DMS153 (cell line): ENCODE results near the gene TYW1.
"Not testable (repeated sequence)": the region's sequence is repeated elsewhere in the genome, so short reads cannot be mapped to it uniquely, and the experiment has no call there.

Source experiments
- DNase-seq: peaks from one replicate; lab custom pipeline; 2025; lab: John Stamatoyannopoulos, UW

The TYW1 gene, protein sequence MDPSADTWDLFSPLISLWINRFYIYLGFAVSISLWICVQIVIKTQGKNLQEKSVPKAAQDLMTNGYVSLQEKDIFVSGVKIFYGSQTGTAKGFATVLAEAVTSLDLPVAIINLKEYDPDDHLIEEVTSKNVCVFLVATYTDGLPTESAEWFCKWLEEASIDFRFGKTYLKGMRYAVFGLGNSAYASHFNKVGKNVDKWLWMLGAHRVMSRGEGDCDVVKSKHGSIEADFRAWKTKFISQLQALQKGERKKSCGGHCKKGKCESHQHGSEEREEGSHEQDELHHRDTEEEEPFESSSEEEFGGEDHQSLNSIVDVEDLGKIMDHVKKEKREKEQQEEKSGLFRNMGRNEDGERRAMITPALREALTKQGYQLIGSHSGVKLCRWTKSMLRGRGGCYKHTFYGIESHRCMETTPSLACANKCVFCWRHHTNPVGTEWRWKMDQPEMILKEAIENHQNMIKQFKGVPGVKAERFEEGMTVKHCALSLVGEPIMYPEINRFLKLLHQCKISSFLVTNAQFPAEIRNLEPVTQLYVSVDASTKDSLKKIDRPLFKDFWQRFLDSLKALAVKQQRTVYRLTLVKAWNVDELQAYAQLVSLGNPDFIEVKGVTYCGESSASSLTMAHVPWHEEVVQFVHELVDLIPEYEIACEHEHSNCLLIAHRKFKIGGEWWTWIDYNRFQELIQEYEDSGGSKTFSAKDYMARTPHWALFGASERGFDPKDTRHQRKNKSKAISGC

DNA sequence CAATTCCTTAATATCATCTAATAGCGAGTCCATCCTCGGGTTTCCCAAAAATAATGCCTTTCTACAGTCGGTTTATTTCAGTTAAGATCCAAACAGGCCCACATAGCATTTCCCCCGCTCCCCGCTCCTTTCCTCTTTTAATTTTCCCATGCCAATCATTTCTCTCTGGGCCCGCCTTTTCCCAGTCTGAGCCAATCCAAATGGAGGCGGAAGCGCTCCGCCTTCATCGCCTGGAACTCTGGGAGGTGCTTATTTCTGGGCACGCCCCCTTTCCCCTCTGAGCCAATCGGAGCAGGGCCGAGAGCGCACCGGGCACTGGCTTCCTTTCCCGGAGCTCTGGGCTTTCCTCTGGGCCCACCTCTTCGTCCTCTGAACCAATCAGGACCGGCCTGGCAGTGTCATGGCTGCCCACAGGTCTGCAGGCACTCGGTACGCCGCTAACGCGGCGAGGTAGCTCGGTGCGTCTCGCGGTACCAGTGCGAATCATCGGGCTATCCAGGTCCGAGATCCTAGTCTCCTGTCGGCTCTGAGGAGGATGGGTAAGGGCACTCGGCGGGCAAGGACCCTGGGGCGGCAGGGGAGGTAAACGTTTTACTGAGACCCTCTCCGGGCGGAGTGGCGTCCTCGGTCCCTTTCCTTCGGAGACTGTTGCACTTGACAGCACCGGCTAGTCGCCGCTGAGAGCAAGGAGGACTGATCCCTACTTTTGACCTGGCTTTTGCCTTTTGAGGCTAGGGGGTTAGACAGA, at the start of gene TYW1:
TYW1 (plus strand) TSS at position 390 of the 748 bp plus-strand sequence; CDS start at position 536, 146 bp downstream.
- DNase-seq: peak; percentile 98

DNA sequence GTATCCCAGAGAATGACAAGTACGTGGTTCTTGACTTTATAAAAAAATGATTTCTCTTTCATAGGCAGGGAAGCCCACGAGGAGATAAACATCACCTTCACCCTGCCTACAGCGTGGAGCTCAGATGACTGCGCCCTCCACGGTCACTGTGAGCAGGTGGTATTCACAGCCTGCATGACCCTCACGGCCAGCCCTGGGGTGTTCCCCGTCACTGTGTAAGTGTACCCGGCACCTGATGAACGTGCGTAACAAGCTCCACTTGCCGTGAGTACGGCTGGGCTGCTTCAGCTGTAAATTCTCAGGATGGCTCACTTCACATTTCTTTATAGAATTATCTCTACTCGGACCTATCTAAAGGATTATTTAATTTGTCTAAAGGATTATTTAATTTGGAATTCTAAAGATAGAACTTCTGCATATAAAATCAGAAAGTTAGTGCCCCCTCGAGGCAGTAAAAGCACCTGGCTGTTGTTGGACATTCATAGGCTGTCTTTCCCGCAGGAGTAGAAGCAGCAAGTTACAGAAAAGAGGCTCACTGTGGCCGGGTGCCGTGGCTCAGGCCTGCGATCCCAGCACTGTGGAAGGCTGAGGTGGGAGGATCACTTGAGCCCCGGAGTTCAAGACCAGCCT, 48.0 kb upstream of the TYW1 start:
- no peak for DNase-seq

DNA sequence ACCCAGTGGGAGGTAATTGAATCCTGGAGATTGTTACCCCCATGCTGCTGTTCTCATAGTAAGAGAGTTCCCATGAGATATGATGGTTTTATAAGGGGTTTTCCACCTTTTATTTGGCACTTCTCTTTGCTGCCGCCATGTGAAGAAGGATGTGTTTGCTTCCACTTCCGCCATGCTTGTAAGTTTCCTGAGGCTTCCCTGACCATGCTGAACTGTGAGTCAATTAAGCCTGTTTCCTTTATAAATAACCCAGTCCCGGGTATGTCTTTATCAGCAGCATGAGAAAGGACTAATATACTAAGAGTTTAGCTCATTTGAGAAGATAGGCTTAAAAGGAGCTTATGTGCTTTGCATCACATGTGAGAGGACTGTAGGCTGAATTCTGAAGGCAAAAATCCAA, 46.3 kb upstream of the TYW1 start:
- no peak for DNase-seq

DNA sequence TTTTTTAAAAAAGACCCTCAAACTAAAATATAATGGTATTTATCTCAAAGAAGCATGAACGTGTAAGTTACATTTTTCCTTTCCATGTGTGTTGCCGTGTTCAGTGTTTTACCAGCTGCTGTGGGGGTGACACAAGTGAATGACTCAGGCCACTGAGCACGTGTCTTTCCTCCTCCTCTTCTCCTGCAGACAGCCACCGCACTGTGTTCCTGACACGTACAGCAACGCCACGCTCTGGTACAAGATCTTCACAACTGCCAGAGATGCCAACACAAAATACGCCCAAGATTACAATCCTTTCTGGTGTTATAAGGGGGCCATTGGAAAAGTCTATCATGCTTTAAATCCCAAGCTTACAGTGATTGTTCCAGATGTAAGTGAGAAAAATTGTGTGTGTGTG, 45.9 kb upstream of the TYW1 start:
- no peak for DNase-seq

DNA sequence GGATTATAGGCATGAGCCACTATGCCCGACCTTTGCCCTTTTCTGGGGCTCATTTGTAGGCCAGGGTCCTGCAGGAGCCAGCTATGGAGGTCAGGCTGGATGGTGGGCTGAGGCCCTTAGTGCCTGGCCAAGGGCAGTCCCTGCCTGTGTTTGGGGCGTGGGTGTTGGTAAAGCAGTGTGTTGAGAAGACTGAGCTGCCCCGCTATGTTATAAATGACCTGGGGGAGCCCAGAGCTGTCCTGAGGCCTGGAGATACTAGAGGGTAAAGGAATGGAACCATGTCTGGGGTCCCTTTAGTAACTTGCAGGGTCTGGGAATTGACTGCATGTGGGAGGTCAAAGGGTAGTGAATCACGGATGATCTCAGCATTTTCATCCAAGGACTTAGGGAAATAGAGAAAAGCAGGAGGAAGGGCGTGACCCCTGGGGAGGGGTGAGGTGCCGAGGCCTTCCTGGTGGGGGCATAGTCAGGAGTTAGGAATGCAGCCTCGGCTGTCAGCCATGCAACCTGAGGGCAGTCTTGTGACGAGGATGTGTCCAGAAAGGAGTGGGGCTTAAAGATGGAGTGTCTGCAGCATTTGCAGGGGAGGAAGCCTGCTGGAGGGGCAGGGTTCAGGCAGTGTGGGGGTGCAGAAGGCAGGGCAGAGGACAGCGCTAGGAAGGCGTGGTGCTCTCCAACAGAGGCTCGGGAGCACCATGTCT, 44.1 kb upstream of the TYW1 start:
- no peak for DNase-seq

DNA sequence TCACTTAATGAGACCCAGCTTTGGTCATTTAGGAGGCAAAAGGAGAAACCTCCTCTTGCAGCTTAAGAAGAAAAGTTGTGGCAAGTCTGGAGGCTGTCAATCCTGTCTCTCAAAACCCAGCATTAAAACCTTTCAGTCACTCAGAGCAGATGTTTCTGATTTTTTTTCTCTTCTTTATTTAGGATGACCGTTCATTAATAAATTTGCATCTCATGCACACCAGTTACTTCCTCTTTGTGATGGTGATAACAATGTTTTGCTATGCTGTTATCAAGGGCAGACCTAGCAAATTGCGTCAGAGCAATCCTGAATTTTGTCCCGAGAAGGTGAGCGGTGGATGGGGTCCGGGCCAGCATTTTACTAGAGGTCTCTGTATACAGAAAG, 43.6 kb upstream of the TYW1 start:
- DNase-seq: no peak

DNA sequence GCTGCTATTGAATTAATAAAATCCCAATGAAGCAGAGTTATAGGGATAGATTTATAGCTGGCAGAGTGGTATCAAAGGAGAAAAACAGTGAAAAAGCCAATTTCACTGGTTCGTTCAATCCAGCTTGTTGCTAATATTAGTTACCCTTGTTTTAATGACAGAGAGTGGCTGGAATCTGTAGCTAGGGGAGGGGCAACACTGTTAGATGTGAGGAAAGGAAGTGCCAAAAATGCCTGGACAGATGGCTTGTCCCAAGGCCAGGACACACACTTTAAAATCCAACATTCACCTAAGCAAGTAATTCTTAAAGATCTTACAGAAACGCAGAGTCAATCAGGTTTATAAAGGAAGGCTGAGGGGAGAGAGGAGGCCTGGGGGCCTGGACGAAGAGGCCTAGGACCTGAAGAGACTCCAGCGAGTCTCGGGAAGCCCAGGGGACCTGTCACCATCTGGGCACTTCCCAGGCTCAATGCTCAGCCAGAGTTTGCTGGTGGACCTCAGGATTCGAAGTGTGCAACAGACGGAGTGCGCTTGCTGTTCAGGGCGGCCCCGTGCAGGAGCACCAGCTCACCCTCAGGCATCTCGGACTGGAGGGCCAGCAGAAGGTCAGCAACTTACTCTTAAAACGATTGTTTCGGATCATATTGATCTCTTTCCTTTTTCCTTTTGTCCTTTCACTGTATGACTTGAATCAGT, 38.9 kb upstream of the TYW1 start:
- no peak for DNase-seq

DNA sequence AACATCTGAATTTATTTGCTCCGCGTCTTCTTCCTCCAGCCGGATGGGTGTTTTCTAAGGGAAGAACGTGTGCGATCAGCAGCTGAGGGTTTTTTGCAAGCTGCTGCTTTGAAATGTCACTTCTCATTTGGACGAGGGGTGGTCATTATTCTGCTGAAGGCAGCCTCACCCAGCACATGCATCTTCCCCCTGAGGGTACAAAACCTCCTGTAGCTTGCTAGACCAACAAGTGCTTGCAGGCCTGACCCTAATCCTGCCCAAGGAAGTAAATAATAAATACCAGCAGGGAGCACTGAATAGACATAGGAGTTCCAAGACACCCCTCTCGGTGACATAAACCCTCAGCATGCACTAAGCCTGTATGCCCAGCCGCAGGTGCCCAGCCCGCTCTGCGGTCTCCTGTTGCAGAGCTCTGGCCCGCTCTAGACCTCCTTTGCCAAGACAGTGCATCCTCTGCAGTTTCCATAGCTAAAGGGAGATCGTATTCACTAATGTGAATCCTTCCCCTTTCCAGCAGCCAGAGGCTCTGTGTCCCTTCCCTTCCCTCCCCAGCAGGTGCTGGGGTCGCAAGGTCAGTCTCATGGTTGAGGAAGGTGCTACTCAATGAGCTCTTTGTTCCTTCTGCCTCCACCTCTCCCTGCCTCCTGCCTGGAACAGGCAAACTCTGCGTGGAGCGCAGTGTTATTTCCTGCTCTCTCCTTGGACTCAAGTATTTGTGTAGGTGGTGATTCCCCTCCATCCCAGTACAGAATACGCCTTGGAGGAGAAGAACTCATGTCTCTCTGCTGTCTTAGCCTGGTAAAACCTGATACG, 37.9 kb upstream of the TYW1 start:
- DNase-seq: no peak

DNA sequence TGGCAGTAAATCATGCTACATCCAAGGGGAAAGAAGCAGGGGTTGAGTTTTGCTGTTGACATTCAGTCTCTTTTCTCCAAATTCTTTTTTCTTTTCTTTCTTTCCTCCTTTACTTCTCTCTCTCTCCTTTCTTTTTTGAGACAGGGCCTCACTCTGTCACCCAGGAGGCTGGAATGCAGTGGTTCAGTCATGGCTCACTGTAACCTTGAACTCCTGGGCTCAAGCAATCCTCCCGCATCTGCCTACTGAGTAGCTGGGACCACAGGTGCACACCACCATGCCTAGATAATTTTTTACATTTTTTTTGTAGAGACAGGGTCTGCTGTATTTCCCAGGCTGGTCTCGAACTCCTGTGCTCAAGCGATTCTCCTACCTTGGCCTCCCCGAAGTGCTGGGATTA, 36.4 kb upstream of the TYW1 start:
- no peak for DNase-seq

DNA sequence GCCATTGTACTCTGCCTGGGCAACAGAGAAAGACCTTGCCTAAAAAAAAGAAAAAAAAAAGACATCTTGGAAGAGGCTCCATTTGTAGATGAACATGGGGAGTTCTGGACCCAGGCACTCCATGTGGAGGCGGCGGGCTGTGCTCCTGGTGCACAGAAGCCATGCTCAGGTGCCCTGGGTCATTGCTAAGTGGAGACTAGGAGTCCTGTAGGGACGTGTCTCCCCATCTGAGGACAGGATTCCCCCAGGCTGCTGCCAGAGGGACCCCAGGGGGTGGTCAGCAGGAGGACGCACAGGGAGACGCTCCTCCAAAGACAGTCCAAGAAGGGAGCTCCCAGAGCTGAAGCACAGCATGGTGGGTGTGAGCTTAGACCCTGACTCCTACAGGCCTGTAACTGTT, 35.5 kb upstream of the TYW1 start:
- DNase-seq: no peak

DNA sequence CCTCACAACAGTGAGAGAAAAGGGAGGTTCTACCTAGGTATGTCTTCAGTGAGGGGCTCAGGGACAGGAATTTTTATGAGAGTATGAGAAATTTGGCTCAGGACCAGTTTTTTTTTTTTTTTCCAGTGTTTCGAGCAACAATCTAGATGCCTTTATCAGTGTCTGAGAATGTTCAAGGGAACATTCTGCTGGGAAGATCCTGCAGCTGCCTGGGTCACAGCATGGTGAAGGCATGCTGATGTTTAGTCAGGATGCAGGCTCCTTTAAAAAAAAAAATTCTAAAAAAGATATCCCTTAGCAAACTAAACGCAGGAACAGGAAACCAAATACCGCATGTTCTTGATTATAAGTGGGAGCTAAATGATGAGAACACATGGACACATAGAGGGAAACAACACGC, 32.2 kb upstream of the TYW1 start:
- DNase-seq: no peak

DNA sequence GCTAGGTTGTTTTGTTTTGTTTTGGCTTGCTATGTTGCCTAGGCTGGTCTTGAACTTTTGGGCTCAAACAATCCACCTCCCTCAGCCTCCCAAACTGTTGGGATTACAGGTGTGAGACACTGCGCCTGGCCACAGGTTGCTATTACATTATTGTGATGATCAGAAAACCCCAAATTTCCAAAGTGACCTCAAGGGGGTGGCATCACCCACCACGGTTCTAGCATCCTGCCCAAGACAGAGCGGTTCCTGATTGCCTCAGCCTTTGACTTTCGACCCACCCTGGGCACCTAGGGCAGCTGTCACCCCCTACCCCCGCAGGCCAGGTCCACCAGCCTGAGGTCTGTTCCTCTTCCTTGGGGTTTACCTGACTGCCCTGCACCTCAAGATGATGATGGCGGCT, 29.6 kb upstream of the TYW1 start:
- DNase-seq: no peak

DNA sequence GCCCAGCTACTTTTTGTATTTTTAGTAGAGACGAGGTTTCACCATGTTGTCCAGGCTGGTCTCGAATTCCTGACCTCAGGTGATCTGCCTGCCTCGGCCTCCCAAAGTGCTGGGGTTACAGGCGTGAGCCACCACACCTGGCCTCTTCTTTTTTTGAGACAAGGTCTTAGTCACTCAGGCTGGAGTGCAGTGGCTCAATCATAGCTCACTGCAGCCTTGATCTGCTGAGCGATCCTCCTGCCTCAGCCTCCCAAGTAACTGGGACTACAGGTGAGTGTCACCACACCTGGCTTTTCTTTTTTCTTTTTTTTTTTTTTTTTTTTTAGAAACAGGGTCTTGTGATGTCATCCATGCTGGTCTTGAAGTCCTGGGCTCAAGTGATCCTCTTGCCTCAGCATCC, 27.6 kb upstream of the TYW1 start:
- DNase-seq: not testable (repeated sequence)

DNA sequence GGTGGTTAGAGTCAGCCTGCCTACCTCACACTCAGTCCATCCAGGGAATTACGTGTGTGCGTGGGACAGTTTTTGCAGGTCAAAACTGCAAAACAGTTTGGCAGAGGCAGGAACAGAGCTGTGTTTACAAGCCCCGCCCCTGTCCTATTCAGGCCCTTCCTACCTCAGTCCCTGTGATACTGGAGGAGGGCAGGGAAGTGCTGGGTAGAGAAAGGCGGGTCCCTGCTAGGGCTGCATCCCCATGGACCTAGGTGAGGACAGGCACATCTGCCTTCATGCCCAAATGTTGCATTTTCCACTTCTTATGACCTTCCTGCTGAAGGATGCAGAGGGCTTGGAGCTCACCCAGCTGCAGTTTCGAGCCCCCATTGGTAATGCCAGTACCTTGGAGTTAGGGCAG, 26.3 kb upstream of the TYW1 start:
- no peak for DNase-seq

DNA sequence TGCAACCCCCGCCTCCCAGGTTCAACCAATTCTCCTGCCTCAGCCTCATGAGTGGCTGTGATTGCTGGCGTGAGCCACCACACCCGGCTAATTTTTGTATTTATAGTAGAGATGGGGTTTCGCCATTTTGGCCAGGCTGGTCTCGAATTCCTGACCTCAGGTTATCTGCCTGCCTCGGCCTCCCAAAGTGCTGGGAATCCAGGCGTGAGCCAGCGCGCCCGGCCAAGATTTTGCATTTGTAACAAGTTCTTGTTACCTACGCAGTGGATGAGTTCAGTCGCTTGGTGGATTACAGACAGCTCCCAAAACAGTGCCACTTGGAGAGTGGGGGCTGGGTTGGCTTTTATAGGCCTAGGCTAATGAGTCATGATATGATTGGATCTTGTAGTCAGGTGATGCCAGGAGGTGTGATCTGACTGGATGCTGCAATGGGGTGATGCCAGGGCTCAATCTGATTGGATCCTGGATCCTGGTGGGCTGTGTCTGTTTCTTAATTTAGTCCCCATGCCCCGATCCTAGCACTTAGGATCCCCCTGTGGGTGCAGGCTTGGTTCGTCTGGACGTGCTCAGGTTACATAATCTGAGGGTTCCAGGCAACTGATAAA, 21.5 kb upstream of the TYW1 start:
- no peak for DNase-seq

DNA sequence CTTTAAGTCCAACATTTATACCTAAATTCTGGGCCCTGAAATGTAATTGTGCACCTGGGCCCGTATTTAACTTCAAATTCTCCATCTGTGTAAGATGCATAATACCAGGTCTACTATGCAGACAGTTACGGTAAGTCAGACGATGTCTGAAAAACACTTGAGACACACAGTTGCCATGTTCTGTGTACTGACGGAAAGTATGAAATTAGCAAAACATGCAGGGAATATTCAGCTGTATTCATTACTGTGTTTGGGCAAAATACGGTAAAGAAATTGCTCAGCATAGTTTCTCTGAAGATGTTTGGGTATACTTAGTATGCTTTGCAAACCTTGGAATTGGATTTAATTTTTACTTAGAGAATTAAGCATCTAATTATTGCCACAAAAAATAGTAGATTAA, 18.3 kb upstream of the TYW1 start:
- DNase-seq: not testable (repeated sequence)

DNA sequence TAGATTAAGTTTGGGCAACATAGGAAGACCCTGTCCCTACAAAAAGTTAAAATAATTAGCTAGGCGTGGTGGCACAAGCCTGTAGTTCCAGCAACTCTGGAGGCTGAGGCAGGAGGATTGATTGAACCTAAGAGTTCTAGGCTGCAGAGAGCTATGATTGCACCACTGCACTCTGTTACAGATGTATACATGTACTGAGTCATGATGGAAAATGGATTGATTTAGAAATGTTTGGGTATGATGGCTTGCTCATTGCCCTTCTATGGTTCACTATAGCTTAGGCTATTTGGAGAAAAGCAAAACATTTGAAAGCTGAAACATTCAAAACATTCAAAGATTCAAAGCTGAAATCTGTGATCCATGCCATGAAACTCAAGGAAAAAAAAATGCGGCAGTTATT, 17.6 kb upstream of the TYW1 start:
- DNase-seq: not testable (repeated sequence)

DNA sequence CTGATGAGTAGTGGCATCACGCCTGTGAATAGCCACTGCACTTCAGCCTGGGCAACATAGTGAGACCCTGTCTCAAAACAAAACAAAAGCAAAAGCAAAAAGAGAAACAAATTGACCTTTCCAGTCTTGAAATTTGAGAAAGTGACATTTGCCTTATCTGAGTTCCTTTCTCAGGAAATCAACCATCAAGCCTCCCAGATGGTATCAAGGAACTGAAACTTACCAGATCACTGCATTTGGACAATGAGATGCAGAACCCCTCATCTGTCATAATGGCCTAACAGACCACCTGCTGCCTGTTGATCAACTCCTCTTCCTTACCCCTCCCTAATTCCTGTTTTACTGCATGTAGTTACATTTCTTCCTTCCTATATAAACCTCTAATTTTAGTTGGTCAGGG, 16.3 kb upstream of the TYW1 start:
- DNase-seq: not testable (repeated sequence)

DNA sequence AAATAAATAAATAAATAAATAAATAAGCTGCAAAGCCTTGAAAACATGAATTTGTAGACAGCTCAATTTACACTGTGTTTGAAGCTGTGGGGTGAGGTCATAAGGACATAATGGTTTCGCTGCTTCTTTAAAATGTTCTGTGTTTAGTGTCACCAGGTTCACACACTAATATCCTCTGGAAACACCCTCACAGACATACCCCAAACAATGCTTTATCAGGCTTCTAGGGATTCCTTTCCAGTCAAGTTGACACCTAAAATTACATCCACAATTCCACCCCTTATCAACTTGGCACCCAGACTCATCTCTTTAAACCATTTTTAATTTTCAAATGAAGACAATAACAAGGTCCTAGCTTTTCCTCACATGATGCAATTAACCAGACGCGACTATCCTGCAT, 7.1 kb upstream of the TYW1 start:
- not testable (repeated sequence) for DNase-seq

DNA sequence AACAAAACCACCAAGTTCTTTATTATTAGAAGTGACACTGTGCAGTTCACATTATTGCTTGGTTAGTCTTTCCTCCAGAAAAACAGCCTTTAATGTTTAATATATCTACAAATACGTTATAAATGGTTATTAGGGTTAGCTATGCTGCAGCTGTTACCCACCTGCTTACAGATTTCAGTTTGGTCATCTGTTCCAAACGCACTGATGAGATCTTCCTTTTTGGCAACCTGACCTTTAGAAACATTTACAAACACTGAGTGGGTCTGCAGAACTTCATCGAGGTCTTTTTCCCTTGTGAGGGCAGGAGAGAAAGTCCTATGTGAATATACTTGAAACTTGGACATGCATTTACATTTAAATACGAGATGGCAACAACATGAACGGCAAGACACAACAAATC, 2.6 kb upstream of the TYW1 start:
- DNase-seq: not testable (repeated sequence)
